Panc1 (cell line): ENCODE results near the gene TEAD4. TPM values are rescaled to one million over a fixed set of nuclear protein-coding genes. Genes with fewer than 3 reads are reported as not detected.

Source experiments
- ATAC-seq: fragments of 200-7000 bp; cut with Tn5 transposase; 2 replicates; pipeline ENCODE4 v1.9.1; 2020; ENCODE audit warnings: mild to moderate bottlenecking, moderate library complexity
- BruUV-seq: library from RNA; stranded (reverse); fragments of 400-500 nt; replicated peaks from 2 replicates; lab custom pipeline; 2021; lab: Mats Ljungman, UMichigan
- CTCF ChIA-PET: fragments of 300-600 bp; sonication (Branson Sonifier 250); formaldehyde crosslinking; loops from one replicate; lab custom pipeline; 2022; ENCODE audit warnings: antibody characterized with exemption; lab: Charles Lee
- POLR2A ChIA-PET: fragments of 300-600 bp; sonication (Branson Sonifier 250); formaldehyde crosslinking; loops from one replicate; lab custom pipeline; 2022; ENCODE audit warnings: antibody characterized with exemption; lab: Charles Lee
- DNase-seq: peaks from one replicate; pipeline ENCODE4 v3.0.0-alpha.2; 2010; ENCODE audit warnings: low read depth, low spot score
- H3K27ac ChIP-seq: 2 replicates; pipeline ENCODE4 v1.5.1; 2011; ENCODE audit warnings: mild to moderate bottlenecking, low read length, inconsistent platforms
- H3K27me3 ChIP-seq: fragments of 200-500 bp; sonication (Bioruptor generic); 2 replicates; pipeline ENCODE4 v1.6.0; 2014; ENCODE audit warnings: low read length, inconsistent platforms; ENCODE audit not compliant: control insufficient read depth, insufficient read depth
- H3K36me3 ChIP-seq: fragments of 200-500 bp; sonication (Bioruptor generic); 2 replicates; pipeline ENCODE4 v1.5.1; 2014; ENCODE audit warnings: inconsistent platforms, mild to moderate bottlenecking, low read length, moderate library complexity; ENCODE audit not compliant: control insufficient read depth, insufficient read depth
- H3K4me1 ChIP-seq: 2 replicates; pipeline ENCODE4 v1.5.1; 2011; ENCODE audit warnings: inconsistent platforms, mild to moderate bottlenecking, low read length, moderate library complexity; ENCODE audit not compliant: control insufficient read depth, insufficient read depth
- H3K4me3 ChIP-seq, 2 experiments: 2 replicates each; pipeline ENCODE4 v1.5.1; 2011 to 2012; ENCODE audit warnings: low read depth in 2 of 2, low read length in 2 of 2, mild to moderate bottlenecking in 2 of 2, inconsistent platforms in 1 of 2, moderate library complexity in 1 of 2
- H3K9me3 ChIP-seq: fragments of 200-500 bp; sonication (Bioruptor generic); 2 replicates; pipeline ENCODE4 v1.5.1; 2014; ENCODE audit warnings: low read depth, mild to moderate bottlenecking, inconsistent platforms, low read length, moderate library complexity; ENCODE audit not compliant: control insufficient read depth, insufficient read depth
- POLR2AphosphoS5 ChIP-seq: IDR thresholded peaks from 2 replicates; pipeline ENCODE4 v1.6.1; 2012; ENCODE audit warnings: mild to moderate bottlenecking, low read depth, low read length, moderate library complexity
- SIN3A ChIP-seq: IDR thresholded peaks from 2 replicates; pipeline ENCODE4 v1.6.1; 2012; ENCODE audit warnings: low read depth, mild to moderate bottlenecking, low read length, moderate library complexity, borderline replicate concordance; ENCODE audit not compliant: insufficient read depth
- TCF7L2 ChIP-seq: IDR thresholded peaks from 2 replicates; pipeline ENCODE4 v1.6.1; 2011; ENCODE audit warnings: mild to moderate bottlenecking, low read depth, low read length, inconsistent platforms
- in situ Hi-C: cut with HindIII; loops from 2 replicates; pipeline ENCODE4 v1.10.0; 2016; ENCODE audit warnings: low sequenced_read_pairs, low pct_unique_long_range_greater_than_20kb
- intact Hi-C: fragments of 100-400 bp; cut with micrococcal nuclease; formaldehyde crosslinking; loops from one replicate; pipeline ENCODE4 v1.10.0; 2022; ENCODE audit not compliant: unreplicated experiment
- total RNA-seq: library from RNA; stranded (reverse); gene quantifications from one replicate; pipeline ENCODE4 v1.2.1, GENCODE V29; 2021; ENCODE audit not compliant: unreplicated experiment
- TF ChIP-seq, protein P1 (sequence below): fragments of 450-650 bp; IDR thresholded peaks from 2 replicates; pipeline ENCODE4 v1.5.1; 2017; ENCODE audit warnings: mild to moderate bottlenecking
- TF ChIP-seq, protein P2 (sequence below), 2 experiments: IDR thresholded peaks; 2 replicates each; pipeline ENCODE4 v1.6.1; 2011 to 2012; ENCODE audit warnings: low read depth in 2 of 2, control low read depth in 1 of 2, low read length in 1 of 2, mild to moderate bottlenecking in 1 of 2, moderate library complexity in 1 of 2; ENCODE audit not compliant: insufficient read depth in 1 of 2

Gene TEAD4
- total RNA-seq, 1 experiment from 2014 or later = 47.6 TPM

DNA sequence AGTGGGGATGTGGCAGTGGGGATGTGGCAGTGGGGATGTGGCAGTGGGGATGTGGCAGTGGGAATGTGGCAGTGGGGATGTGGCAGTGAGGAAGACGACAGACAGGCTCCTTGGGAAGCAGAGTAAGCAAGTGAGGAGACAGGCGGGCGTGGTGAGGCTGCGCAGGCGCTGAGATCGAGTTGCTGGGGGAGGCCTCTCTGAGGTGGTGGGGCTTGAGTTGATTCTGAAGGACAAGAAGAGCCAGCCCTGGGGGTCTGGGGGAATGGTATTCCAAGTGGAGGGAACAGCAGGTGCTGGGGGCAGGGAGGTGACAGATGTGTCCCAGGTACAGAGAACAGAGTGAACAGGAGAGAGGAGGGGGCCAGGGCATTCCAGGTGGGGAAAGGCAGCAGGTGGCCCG is 84.2 kb downstream of the TEAD4 start:
- in situ Hi-C loops = no loop called here
- ATAC-seq (no peak), DNase-seq (no peak)
- H3K9me3 ChIP-seq = no peaks in the 10 kb centered on the region
- no peaks in the 10 kb centered on the region for H3K27me3 ChIP-seq
- POLR2A ChIA-PET = no interaction called here
- no TSS peak for BruUV-seq
- no peak overlapping the region for H3K27ac ChIP-seq
- no peak for TF ChIP-seq POLR2AphosphoS5
- no peak for TF ChIP-seq SIN3A
- TF ChIP-seq, protein P1, sequence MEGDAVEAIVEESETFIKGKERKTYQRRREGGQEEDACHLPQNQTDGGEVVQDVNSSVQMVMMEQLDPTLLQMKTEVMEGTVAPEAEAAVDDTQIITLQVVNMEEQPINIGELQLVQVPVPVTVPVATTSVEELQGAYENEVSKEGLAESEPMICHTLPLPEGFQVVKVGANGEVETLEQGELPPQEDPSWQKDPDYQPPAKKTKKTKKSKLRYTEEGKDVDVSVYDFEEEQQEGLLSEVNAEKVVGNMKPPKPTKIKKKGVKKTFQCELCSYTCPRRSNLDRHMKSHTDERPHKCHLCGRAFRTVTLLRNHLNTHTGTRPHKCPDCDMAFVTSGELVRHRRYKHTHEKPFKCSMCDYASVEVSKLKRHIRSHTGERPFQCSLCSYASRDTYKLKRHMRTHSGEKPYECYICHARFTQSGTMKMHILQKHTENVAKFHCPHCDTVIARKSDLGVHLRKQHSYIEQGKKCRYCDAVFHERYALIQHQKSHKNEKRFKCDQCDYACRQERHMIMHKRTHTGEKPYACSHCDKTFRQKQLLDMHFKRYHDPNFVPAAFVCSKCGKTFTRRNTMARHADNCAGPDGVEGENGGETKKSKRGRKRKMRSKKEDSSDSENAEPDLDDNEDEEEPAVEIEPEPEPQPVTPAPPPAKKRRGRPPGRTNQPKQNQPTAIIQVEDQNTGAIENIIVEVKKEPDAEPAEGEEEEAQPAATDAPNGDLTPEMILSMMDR = no peak
- TF ChIP-seq, protein P2, sequence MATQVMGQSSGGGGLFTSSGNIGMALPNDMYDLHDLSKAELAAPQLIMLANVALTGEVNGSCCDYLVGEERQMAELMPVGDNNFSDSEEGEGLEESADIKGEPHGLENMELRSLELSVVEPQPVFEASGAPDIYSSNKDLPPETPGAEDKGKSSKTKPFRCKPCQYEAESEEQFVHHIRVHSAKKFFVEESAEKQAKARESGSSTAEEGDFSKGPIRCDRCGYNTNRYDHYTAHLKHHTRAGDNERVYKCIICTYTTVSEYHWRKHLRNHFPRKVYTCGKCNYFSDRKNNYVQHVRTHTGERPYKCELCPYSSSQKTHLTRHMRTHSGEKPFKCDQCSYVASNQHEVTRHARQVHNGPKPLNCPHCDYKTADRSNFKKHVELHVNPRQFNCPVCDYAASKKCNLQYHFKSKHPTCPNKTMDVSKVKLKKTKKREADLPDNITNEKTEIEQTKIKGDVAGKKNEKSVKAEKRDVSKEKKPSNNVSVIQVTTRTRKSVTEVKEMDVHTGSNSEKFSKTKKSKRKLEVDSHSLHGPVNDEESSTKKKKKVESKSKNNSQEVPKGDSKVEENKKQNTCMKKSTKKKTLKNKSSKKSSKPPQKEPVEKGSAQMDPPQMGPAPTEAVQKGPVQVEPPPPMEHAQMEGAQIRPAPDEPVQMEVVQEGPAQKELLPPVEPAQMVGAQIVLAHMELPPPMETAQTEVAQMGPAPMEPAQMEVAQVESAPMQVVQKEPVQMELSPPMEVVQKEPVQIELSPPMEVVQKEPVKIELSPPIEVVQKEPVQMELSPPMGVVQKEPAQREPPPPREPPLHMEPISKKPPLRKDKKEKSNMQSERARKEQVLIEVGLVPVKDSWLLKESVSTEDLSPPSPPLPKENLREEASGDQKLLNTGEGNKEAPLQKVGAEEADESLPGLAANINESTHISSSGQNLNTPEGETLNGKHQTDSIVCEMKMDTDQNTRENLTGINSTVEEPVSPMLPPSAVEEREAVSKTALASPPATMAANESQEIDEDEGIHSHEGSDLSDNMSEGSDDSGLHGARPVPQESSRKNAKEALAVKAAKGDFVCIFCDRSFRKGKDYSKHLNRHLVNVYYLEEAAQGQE (IDR thresholded peaks at IDR 0.05; ENCODE audit: insufficient read depth in 1 of 2, low read depth in 2 of 2, low read length in 1 of 2) = no peak
- TF ChIP-seq TCF7L2 = no peak
- H3K36me3 ChIP-seq = no peaks in the 10 kb centered on the region
- intact Hi-C loops = no loop called here
- CTCF ChIA-PET = no interaction called here
- no peak overlapping the region for H3K4me3 ChIP-seq
- no peaks in the 10 kb centered on the region for H3K4me1 ChIP-seq

DNA sequence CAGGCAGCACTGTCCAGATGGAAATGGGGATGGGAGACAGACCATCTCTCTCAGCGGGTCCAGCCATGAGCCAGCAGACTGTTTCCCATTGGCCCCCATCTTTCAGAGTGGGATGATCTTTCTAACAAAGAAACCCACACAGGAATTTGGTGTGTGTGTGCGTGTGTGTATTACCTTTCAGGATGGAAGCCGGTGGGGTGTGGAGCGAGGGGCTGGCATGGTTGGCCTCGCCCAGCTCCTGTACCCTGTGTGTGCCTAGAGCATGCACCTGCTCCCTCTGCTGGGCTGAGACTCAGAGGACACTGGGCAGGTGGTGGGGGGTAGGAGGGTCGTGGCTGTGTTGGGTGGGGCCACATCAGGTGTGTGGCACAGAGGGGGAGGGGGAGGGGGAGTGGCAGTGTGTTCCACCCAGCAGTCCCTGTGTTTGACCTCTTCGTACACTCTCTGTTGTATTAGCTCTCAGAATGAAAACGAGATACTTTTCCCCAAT is 85.0 kb downstream of the TEAD4 start:
- ATAC-seq (no peak), DNase-seq (no peak)
- TF ChIP-seq, protein P1 = no peak
- no peak for TF ChIP-seq TCF7L2
- TF ChIP-seq, protein P2 (IDR thresholded peaks at IDR 0.05; ENCODE audit: insufficient read depth in 1 of 2, low read depth in 2 of 2, low read length in 1 of 2) = no peak
- no peak for TF ChIP-seq POLR2AphosphoS5
- TF ChIP-seq SIN3A = no peak
- POLR2A ChIA-PET = no interaction called here
- BruUV-seq = no TSS peak
- H3K27me3 ChIP-seq = no peaks in the 10 kb centered on the region
- no peaks in the 10 kb centered on the region for H3K36me3 ChIP-seq
- H3K4me1 ChIP-seq = no peaks in the 10 kb centered on the region
- no peaks in the 10 kb centered on the region for H3K9me3 ChIP-seq
- CTCF ChIA-PET = no interaction called here
- in situ Hi-C loops = no loop called here
- H3K4me3 ChIP-seq = no peak overlapping the region
- intact Hi-C loops = no loop called here
- H3K27ac ChIP-seq = no peak overlapping the region
